NCI-H526 treated with DMSO at 0.1 percent for 48 hours (cell line): Measurements from ENCODE around the gene PLOD2.

Experiments used
- DNase-seq: peaks from one replicate; lab custom pipeline; 2025; lab: John Stamatoyannopoulos, UW

PLOD2 gene

DNA sequence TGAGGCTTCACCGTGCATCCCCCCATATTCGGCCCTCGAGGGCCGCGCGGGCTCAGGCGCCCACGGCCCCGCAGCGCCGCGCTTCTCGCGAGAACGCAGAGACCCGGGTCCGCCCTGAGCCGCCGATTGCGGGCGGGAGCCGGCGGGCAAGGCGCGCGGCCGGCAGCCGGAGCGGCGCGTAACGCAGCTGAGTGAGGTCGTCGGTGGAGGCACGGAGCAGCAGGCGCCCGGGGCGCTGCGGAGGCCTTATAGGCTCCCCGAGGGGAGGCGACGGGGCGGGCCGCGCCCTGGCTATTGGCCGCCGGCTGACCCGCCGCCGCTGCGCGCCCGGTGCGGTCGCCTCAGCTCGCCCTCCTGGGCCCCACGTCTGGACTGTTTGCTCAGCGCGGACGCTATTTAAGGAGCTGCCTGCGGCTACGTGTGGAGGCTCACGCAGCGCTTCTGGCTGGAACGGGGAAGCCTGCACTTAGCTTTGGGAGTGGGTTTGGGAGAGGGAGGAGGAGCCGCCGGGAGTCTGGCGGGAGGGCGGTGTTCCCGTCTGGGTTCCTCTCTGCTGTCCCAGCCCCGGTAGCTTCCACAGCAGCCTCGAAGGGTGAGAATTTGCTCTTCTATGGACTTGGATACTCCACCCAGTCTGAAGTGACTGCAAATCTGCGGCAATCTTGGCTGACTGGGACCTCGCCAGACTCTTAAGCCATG lies at the start of gene PLOD2:
PLOD2 (minus strand) TSS at position 221 of the 699 bp plus-strand sequence; CDS start at position 26, 195 bp downstream.
- DNase-seq: peak; percentile 77

DNA sequence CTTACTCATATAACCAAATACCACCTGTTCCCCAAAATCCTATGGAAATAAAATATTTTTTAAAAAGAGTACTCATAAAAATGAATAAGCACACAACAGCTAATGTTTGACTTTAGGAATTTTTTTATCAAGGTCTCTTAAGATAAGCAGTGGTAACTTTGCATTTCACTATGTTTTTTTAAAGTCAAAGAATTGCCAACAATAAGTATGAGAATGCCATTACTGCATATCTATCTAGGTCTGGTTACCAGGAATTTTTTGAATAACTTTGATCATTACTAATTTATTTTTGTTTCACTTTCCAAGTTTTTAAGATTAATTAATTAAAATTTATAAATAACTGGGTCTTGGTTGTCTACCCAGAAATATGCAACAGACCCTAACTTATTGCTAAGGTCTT lies 48.4 kb upstream of the PLOD2 start:
- DNase-seq: no peak

DNA sequence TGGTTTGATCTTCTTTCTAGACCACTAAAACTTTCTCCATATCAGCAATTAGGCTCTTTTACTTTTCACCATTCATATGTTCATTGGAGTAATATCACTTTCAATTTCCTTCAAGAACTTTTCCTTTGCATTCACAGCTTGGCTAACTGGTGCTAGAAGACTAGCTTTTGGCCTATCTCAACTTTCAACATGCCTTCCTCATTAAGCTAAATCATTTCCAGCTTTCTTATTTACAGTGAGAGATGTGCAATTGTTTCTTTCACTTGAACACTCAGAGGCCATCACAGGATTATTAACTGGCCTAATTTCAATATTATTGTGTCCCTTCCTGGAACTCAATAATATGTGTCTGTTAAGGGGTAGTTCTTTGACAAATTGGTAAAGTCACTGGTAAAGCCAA lies 42.8 kb upstream of the PLOD2 start:
- no peak for DNase-seq

DNA sequence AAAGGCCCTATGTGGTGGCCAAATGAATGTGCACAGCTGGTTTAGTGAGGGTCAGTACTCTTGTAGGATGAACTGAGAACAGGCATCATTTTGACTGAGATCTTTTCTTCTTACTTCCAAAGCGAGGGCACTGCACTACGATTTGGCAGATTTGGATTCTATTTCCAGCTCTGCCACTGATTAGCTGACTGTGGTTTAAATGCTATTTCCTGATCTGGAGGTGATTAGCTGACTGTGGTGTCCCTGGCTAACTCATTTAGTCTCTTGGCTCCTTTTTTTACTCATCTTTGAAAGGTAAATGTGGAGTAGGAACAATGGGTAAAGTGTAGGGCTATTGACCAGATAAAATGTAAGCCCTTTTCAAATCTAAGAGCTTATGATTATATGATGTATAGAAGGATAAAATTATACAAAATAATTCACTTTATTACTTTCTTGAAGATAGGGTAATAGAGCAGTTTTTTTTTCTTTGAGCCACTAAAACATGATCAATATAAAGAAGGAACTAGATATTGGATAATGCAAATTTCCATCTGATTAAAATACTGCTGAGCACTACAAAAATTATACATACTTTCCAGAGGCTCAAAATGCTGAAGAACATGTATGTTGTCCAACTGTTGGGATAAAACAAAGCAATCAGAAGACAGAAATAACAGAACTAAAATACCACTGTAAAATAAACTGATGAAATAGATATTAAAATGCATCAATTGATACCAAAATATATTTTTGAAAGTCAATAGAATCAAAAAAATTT lies 39.7 kb upstream of the PLOD2 start:
- DNase-seq: no peak

DNA sequence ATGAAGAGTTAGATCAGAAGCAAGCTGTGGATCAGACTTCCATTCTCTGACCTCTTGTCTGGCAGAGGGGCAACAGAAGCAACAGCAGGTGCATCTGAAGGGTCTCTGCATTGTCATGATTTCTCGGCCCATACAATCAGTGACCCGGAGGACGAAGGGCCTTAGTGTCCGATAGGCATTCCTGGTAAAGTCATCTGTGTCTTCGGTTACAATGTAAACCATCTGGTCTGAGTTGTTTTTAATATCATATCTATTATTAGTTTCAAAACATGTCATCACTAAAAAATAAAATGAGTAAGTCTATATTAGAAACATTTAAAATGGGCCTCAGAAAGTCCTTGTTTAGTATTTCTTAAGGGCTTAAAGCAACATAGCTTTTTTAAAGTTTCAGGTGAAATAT lies 38.8 kb upstream of the PLOD2 start:
- no peak for DNase-seq

DNA sequence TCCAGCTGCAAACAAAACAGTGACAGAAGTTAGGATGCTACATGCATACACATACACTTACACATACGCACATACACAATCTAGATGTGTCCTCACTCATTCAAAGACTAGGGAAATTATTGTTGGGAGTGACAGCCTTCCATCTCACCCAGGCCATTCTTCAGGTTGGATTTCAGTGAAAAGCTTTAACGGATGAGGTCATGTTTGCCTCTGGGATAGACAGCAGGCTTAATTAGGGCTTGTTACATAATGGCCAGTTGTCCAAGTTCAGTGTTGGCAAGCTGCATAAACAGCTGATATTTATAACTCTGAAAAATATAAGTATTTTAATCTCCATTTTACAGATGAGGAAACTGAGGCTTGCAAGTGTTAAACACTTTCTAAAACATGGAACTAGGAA lies 35.8 kb upstream of the PLOD2 start:
- DNase-seq: no peak

DNA sequence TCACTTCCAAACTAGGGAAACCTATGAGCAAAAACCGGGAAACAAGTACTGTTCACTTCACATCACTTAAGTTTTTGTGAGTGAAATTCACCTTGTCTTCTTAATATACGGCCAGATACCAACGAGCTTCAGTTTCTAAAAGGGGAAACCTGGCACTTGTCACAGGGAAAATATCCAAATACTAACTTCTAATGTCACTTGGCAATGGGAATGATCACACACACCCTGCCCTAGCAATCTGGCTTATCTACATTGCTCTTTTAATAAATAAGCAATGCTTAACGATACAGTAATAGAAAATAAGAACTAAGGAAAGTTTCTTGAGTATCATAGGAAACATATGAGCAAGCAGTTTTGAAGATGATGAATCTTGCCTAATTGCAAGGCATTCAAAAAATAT lies 34.6 kb upstream of the PLOD2 start:
- no peak for DNase-seq

DNA sequence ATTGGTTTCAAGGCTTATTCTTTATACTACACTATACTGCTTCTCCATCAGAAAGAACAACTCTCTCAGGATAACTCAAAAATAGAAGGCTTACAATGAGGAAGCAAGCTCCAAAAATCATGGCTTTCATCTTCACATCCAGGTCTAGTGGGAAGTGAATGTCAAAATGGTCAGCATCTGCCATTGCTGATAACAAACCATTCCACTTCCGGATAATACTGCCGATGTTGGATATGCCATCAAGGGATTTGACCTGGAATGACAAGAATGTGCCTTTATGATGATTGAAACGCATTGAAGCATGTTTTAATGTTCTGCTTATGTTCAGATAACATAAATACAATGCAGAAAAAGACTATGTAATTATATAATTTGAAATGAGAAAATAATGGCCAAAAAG lies 34.0 kb upstream of the PLOD2 start:
- DNase-seq: no peak

DNA sequence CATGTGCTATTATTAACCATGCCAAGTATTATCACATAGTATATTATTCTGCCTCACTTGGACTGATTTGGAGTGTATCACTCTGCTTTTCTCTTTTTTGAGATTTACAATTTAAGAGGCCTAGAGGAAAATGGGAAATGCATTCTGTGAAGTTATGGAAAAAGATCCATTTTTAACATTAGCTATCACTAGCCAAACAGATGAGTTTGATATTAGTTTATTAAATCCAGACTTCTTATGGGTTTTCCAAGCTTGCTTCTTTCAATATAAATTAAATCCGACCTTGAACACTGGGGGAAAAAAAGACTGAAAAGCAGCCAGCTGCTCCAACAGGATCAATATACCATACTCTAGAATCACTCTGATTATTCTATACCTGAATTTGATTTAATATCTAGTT lies 30.1 kb upstream of the PLOD2 start:
- DNase-seq: no peak

DNA sequence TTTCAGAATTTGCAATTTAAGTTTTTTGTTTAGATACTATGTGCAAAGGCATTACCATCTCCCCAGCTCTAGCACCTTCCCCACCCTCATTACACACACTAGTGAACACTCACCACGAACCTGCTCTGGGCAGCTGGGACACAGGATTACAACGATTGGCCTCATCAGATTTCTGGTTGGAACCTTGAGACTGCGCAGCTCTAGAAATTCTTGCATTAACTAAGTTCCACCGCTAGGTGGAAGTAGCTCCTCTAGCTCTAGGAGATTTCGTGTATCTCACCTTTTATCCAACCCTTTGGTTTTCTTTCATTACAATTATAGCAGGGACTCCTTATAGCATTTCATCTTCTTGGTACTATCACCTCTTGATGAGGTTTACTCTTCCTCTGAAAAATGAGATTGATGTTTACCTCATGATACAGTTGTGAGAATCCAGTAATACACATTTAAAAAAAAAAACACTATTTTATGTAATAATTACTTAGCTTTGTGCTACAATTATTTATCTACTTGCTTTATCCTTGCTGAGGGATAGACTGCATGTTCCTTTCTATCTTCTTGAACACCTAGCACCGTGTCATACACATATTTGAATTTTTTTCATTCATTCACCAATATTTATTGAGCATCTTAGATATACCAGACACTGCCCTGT lies 28.7 kb upstream of the PLOD2 start:
- DNase-seq: peak; percentile 61

DNA sequence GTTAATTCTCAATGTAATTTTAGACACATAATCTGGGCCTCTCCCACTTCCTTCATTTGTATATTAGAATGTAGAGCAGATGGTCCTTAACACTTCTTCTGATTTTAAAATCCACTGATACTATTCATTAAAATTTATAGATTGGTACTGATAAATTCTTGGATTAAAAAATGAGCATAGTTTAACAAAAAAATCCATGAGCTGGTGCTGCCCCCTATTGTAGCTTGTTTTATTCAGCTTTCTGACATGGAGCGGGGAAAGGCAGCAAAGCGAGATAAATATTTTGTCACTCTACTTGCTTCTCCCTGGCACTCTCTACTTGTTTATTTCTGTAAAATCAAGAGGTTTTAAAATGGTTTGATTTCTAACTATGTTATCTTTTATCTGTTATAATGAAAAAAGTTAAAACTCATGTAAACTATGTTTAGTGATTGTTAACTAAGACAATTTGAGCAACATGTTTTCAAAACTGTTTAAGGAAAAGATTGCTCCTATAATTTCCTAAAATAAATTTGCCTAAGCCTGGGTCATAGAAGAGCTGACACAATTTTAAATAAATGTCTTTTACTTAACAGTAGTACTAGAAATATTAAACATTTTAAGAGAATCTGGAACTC lies 26.5 kb upstream of the PLOD2 start:
- peak; percentile 36 for DNase-seq

DNA sequence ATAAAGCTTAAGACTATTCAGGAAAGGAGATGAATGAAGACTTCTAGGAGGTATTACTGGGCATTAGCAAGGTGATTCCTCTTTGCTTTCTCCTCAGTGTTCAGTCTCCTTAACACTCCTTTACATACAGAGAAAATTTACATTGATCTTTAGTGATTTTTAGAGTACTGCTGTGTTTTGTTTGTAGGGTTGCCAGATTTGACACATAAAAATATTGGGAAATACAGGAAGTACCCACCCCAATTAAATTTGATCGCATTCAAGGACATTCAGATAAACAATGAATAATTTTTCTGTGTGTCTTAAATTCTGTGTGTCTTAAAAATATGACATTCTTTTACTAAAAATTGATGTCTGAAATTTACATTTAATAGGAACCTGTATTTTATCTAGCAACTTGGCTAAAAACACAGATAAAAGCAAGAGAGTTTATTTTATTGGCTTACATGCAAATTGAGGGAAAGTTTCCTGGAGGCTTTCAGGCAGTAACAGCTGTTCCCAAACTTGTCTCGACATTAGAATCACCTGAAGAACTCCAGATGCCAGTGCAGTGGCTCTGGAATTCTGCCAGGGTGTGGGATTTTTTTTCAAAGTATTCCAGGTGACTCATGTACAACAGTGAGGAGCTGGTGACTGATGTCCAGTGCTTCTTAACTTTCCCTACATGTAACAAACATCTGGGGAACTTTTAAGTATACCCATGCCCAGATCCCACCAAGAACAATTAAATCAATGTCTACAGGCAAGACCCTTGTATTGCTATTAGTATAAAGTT lies 23.4 kb upstream of the PLOD2 start:
- DNase-seq: peak; percentile 25

DNA sequence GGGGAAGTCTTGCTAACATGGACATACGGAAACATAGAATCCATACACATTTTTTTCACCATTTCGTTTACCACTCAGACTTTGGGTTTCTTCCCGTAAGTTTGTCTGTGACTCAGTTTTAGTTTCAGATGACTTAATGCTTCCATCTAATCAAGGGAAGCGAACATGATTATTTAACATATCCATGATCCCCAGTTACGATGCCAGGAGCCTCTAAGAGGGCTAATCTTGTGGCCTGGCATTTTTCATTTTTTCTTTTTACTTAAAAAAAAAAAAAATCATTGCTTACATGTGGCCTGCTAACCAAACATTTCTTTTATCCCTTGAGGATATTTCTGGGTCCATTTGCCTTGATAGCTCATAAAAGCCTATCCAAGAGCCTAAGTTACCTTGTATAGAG lies 20.2 kb upstream of the PLOD2 start:
- DNase-seq: no peak

DNA sequence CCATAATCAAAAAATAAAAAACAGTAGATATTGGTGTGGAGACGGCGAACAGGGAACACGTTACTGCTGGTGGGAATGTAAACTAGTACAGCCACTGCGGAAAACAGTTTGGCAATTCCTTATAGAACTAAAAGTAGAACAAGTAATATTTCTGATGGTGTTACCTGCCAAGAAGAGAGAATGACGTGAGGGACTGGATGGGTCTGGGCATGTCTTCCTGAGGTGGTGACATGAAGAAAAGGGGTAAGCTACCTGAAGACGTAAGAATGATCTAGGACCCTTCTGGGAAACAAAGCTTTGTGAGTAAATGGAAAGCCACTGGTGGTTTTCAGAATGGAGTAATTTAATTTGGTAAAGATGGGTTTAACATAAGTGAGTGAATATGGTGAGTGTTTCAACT lies 19.4 kb upstream of the PLOD2 start:
- DNase-seq: no peak

DNA sequence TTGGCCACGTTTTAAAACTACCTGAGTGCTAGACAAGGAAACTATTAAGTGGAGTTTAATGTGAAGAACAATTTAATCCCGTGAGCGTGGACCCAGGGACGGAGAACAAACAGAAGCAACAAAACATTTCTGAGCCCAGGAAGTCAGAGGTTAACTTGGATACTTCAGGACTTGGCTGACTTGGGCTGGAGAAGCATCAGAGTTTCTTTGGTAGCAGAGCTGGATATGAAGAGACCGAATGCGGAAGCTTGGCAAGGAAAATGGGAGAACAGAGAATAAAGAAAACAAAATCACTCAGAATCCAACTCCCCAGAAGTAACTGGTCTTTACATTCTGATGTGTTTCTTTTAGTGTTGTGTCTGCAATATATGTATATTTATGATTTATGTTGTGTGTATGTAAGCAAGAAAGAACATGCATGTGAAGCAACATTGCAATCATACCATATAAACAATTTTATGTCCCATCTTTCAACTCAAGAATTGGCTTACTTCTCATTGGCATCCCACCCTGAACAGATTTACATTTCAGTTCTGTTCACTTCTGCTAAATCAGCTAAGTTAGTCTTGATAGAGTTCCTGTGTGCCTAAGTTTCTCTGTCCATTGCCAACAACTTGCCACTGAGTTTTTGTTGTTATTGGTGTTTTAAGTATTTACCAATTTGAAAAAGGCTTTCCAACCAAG lies 17.2 kb upstream of the PLOD2 start:
- no peak for DNase-seq

DNA sequence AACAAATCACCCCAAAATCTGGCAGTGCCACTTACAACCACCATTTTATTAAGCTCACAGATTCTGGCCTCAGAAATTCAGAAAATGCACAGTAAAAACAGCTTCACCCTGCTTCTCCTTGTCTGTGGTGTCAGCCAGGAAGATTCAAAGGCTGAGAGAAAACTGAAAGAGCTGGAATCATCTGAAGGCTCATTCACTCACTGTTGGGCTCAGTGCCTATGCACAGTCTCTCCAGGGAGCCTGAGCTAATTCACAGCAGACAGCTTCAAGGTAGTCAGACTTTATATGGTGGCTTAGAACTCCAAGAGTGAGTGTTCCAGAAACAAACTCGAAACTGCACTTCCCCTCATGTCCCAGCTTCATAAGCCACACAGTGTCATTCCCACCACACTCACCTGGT lies 16.5 kb upstream of the PLOD2 start:
- no peak for DNase-seq

DNA sequence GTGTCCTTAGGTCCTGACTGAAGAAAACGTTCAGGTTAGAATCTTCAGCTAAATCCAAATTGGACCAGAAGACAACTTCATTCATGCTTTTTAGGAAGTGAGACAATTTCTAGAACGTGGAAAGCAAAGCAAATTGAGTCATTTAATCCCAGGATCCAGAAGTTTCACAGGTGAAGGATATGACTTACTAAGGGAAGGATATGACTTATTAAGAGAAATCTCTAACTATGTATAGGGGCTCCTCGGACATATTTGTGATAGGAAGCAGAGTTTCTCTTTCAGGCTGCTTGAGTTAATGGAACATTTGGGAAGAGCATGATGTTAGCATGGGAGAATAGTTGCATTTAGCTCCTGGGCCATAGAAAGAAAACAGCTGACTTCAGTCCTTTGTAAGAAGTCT lies 16.1 kb upstream of the PLOD2 start:
- DNase-seq: no peak

DNA sequence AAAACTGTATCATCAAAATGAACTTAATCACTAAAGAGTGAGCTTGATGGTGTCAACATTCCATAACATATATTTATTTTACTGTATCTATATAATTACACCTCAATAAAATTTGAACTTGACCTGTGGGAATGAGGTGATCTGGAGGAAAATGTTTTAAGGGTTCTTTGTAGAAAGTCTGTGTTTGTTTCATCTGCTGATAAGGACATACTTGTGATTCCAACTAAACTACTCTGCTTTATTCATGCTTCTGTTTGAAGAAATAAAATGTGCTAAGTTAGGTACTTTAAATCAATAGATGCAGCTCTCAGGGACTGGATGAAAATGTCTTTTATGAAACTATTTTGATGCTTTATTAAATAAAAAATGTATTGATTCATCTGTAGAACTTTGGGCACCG lies 11.6 kb upstream of the PLOD2 start:
- no peak for DNase-seq

DNA sequence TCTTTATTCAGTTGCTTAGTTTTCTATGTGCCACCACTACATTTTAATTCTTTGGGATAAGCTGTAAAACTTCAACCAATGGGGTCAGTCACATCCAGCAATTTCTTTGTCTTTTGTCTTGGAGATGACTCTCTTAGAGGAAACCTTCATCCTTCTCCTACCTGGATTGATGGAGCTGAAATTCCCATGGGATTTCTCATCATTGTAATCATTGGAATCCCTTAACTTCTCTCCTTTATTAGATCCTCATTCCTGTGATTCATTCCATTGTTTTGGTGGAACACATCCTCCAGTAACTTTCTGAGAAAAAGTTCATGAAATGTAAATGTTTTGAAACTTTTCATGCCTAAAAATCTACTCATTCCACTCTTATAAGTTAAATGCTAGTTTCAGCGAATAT lies 9.6 kb upstream of the PLOD2 start:
- no peak for DNase-seq

DNA sequence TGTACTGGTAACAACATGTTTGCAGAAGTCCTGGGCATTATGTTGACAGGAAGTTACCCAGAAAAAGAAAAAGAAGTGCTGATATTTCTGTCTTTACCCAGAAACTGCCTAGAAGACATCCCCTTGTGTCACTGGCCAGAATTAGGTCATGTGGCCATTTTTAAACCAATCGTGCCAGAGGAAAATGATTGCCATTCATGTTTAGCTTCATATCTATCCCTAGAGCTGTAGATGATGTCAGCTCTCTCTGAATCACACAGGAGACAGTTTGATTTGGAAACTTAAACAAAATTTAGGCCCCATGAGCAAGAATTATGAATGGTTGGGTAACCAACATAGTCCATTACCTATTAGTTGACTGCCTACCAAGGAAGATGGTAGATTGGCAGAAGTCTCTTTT lies 8.9 kb upstream of the PLOD2 start:
- DNase-seq: no peak

DNA sequence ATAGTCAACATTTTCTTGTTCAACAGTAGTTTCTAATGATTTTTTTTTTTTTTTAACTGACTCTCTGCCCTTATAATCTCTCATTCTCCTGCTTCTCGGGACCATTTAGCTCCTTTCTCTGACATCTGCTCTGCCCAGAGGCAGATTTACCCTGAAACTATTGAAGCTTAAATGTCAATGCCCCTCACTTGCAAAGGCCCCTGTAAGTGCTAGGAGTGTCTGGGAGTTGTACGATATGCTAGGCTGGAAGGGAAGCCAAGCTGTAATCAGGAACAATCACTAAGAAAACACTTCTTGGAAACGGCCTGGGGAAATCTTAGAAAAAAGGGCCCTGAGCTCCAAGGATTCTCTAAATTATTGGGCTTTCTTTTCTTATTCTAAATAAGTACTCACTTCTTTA lies 5.8 kb upstream of the PLOD2 start:
- no peak for DNase-seq
